BLaER1 (cell line): ENCODE results near the gene MRFAP1.

Experiments
- H3K27ac ChIP-seq: shearing (Covaris generic); formaldehyde crosslinking; 2 replicates; pipeline ENCODE4 v1.8.1; 2022
- H3K27me3 ChIP-seq: shearing (Covaris generic); formaldehyde crosslinking; 2 replicates; pipeline ENCODE4 v1.8.1; 2022
- H3K36me3 ChIP-seq: shearing (Covaris generic); formaldehyde crosslinking; 2 replicates; pipeline ENCODE4 v1.8.1; 2022
- H3K4me1 ChIP-seq: shearing (Covaris generic); formaldehyde crosslinking; 2 replicates; pipeline ENCODE4 v1.8.1; 2022
- H3K4me2 ChIP-seq: shearing (Covaris generic); formaldehyde crosslinking; 2 replicates; pipeline ENCODE4 v1.8.1; 2022
- H3K4me3 ChIP-seq: shearing (Covaris generic); formaldehyde crosslinking; 2 replicates; pipeline ENCODE4 v1.8.1; 2022
- H3K9ac ChIP-seq: shearing (Covaris generic); formaldehyde crosslinking; 2 replicates; pipeline ENCODE4 v1.8.1; 2022
- H3K9me3 ChIP-seq: shearing (Covaris generic); formaldehyde crosslinking; 2 replicates; pipeline ENCODE4 v1.8.1; 2022
- H4K20me1 ChIP-seq: shearing (Covaris generic); formaldehyde crosslinking; 2 replicates; pipeline ENCODE4 v1.8.1; 2022
- Cebpa-rat ChIP-seq: shearing (Covaris generic); IDR thresholded peaks from 2 replicates; pipeline ENCODE4 v1.8.1; 2022

Gene MRFAP1

DNA sequence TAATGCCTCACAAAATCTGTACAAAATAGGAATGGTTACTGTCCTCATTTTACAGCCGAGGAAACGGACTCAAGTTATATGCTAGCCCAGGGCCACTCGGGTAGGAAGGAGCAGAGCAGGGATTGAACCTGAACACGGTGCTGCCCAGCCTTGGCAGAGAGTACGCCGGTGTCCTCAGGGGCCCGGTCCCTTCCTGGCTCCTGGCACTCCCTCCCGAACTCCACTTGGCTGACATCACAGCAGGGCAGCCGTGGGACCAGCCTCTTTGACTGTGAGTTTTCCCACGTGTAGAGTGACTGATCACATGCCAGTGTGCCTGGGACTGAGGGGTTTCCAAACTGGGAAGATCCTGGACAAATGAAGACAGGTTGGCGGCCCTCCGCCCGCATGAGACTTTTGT lies 41.8 kb upstream of the MRFAP1 start:
- H3K27me3 ChIP-seq: no peaks in the 10 kb centered on the region

DNA sequence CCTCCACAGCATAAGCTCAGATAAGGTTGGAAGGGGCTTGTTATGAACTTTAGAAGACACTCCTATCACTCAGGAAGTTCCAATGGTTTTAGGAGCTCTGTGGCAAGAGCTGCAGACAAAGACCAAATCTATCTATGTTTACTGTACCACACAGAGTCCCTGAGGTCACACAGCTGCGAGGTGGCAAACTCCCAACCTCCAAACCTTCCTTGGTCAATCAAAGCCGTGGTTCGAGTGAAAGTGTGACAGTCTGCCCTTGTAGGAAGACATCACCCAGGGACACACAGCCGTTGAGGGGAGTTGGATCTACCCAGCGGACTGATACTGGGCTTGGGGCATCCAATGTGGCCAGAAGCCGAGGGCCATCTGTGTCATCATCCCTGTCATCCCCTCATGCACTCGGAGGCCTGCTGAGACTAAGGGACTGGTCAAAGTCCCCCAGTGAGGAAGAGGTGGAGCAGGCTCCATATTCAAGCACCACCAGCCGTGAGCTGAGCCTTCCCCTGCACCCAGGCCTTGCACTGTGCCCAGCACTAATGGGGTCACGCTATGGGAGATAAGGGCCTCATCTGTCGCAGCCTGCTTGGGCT lies 38.7 kb upstream of the MRFAP1 start:
- Histone ChIP-seq H3K4me3 (no peak overlapping the region; the same call in 1 of the 2 replicates), H3K4me2 (peak overlapping the region; percentile 86), H3K4me1 (peaks cover 84% of the 10 kb centered on the region), H3K36me3 (peaks cover 30% of the 10 kb centered on the region), H3K27ac (peak overlapping the region; percentile 73), H3K27me3 (no peaks in the 10 kb centered on the region), H4K20me1 (no peaks in the 10 kb centered on the region), H3K9me3 (peaks cover 11% of the 10 kb centered on the region), H3K9ac (peak overlapping the region; percentile 51; the same call in 1 of the 2 replicates)
- TF ChIP-seq Cebpa-rat: no peak; the same call in 1 of the 2 replicates

More for the DNA sequence above, 41.8 kb upstream of the MRFAP1 start:
- H3K4me3 ChIP-seq: peak overlapping the region; percentile 30
- no peaks in the 10 kb centered on the region for H4K20me1 ChIP-seq
- peaks cover 22% of the 10 kb centered on the region for H3K36me3 ChIP-seq
- peaks cover 77% of the 10 kb centered on the region for H3K4me1 ChIP-seq
- peak overlapping the region; percentile 63 for H3K9ac ChIP-seq
- H3K27ac ChIP-seq: peak overlapping the region; percentile 84
- peak overlapping the region; percentile 86 for H3K4me2 ChIP-seq
- H3K9me3 ChIP-seq: no peaks in the 10 kb centered on the region
- TF ChIP-seq Cebpa-rat: no peak

DNA sequence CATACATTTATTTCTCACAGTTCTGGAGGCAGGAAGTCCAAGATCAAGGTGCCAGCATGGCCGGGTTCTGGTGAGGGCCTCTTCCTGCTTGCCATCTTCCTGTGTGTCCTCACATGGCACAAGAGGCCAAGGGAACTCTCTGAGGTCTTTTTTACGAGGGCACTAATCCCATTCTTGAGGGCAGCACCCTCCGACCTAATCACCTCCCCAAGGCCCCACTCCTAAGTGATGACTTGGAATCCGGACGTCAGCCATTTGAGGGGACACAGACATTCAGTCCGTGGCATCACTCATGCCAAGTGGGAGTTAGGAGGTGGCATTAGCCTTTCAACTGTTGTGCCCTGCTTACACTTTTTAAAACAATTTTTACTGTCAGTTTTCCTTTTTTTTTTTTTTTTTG lies 38.2 kb upstream of the MRFAP1 start:
- Histone ChIP-seq H3K4me2 (peak overlapping the region; percentile 86), H3K4me3 (no peak overlapping the region), H3K36me3 (peaks cover 36% of the 10 kb centered on the region), H4K20me1 (no peaks in the 10 kb centered on the region), H3K27me3 (no peaks in the 10 kb centered on the region), H3K4me1 (peaks cover 79% of the 10 kb centered on the region), H3K27ac (peak overlapping the region; percentile 73), H3K9me3 (peaks cover 11% of the 10 kb centered on the region), H3K9ac (peak overlapping the region; percentile 40; the same call in 1 of the 2 replicates)
- TF ChIP-seq Cebpa-rat: no peak

DNA sequence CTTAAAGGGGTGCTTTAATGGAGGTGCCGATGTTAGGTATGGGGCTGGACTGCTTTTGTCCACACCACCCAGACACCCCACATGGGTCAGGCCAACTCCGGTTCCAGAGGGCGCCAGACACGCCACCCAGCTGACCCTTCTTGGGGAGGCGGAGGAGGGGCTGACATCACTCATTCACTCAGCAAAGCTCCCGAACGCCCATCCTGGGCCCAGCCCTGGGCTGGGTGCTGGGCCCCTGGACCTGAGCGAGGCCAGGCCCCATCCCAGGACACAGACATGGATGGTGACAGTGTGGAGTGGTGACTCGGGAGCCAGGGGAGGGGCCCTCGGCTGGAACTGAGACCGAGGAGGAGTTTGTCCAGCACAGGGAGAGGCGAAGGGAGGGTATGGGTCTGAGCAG lies 37.4 kb upstream of the MRFAP1 start:
- H3K36me3 ChIP-seq: peaks cover 40% of the 10 kb centered on the region
- TF ChIP-seq Cebpa-rat: no peak
- peaks cover 76% of the 10 kb centered on the region for H3K4me1 ChIP-seq

GRCh38 chr4:6605114-6605513 lies 35.4 kb upstream of the MRFAP1 start:
- Histone ChIP-seq H3K27me3 (no peaks in the 10 kb centered on the region), H3K27ac (no peak overlapping the region), H3K9me3 (peaks cover 11% of the 10 kb centered on the region), H4K20me1 (no peaks in the 10 kb centered on the region), H3K9ac (no peak overlapping the region), H3K4me1 (peaks cover 68% of the 10 kb centered on the region), H3K4me2 (peak overlapping the region; percentile 86; the same call in 1 of the 2 replicates), H3K4me3 (no peak overlapping the region), H3K36me3 (peaks cover 57% of the 10 kb centered on the region)
- no peak for TF ChIP-seq Cebpa-rat

More for the DNA sequence above, 37.4 kb upstream of the MRFAP1 start:
- no peak overlapping the region for H3K9ac ChIP-seq
- H3K27ac ChIP-seq: peak overlapping the region; percentile 63
- peak overlapping the region; percentile 86 for H3K4me2 ChIP-seq
- no peak overlapping the region for H3K4me3 ChIP-seq
- H3K27me3 ChIP-seq: no peaks in the 10 kb centered on the region
- H4K20me1 ChIP-seq: no peaks in the 10 kb centered on the region
- peaks cover 11% of the 10 kb centered on the region for H3K9me3 ChIP-seq

GRCh38 chr4:6605605-6606004 lies 34.9 kb upstream of the MRFAP1 start:
- Histone ChIP-seq H3K27me3 (no peaks in the 10 kb centered on the region), H4K20me1 (no peaks in the 10 kb centered on the region), H3K36me3 (peaks cover 62% of the 10 kb centered on the region), H3K4me2 (no peak overlapping the region), H3K27ac (no peak overlapping the region), H3K4me1 (peaks cover 64% of the 10 kb centered on the region), H3K9ac (no peak overlapping the region), H3K4me3 (no peak overlapping the region), H3K9me3 (peaks cover 11% of the 10 kb centered on the region)
- no peak for TF ChIP-seq Cebpa-rat

- H3K4me3 ChIP-seq: no peak overlapping the region
- no peaks in the 10 kb centered on the region for H4K20me1 ChIP-seq
- peaks cover 11% of the 10 kb centered on the region for H3K9me3 ChIP-seq
- H3K9ac ChIP-seq: no peak overlapping the region
- H3K36me3 ChIP-seq: peaks cover 73% of the 10 kb centered on the region
- H3K27ac ChIP-seq: no peak overlapping the region
- no peaks in the 10 kb centered on the region for H3K27me3 ChIP-seq
- peaks cover 60% of the 10 kb centered on the region for H3K4me1 ChIP-seq
- no peak for TF ChIP-seq Cebpa-rat
- no peak overlapping the region for H3K4me2 ChIP-seq
Measured at GRCh38 chr4:6606465-6607235, 33.8 kb upstream of the MRFAP1 start.

DNA sequence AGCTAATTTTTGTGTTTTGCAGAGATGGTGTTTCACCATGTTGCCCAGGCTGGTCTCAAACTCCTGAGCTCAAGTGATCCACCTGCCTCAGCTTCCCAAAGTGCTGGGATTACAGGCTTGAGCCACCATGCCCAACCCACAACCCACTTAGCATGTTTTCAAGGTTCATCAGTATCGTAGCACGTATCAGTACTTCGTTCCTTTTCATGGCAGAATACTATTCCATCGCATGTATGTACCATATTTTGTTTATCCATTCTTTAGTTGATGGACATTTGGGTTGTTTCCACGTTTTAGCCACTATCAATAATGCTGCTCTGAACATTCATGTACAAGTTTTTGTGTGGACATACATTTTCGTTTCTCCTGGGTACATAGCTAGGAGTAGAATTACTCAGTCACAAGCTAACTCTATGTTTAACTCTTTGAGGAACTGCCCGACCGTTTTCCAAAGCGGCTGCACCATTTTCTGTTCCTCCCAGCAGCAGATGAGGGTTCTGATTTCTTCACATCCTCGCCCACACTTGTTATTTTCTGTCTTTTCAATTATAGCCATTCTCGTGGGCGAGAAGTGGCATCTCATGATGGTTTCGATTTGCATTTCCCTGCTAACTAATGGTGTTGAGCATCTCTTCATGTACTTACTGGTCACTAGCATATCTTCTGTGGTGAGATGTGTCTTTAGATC lies 33.0 kb upstream of the MRFAP1 start:
- Histone ChIP-seq H3K9ac (no peak overlapping the region), H3K4me3 (no peak overlapping the region), H3K27ac (no peak overlapping the region), H3K27me3 (no peaks in the 10 kb centered on the region), H3K4me2 (no peak overlapping the region), H3K36me3 (peaks cover 73% of the 10 kb centered on the region), H3K4me1 (peaks cover 60% of the 10 kb centered on the region), H3K9me3 (peaks cover 11% of the 10 kb centered on the region), H4K20me1 (no peaks in the 10 kb centered on the region)
- TF ChIP-seq Cebpa-rat: no peak

- no peak overlapping the region for H3K4me2 ChIP-seq
- H4K20me1 ChIP-seq: no peaks in the 10 kb centered on the region
- H3K36me3 ChIP-seq: peaks cover 68% of the 10 kb centered on the region
- H3K27ac ChIP-seq: no peak overlapping the region
- H3K27me3 ChIP-seq: no peaks in the 10 kb centered on the region
- no peak for TF ChIP-seq Cebpa-rat
- H3K4me1 ChIP-seq: peaks cover 55% of the 10 kb centered on the region
- H3K9ac ChIP-seq: no peak overlapping the region
- H3K9me3 ChIP-seq: peaks cover 11% of the 10 kb centered on the region
- H3K4me3 ChIP-seq: no peak overlapping the region
Measured at GRCh38 chr4:6608758-6609414, 31.6 kb upstream of the MRFAP1 start.
